Stimulated activated CD4-positive, alpha-beta T cell treated with anti-CD3 and anti-CD28 coated beads, Interleukin-4, amount 100 ng/mL, for 24 hours (primary cell): ENCODE results near the gene HLCS.

Experiments
- DNase-seq: peaks from one replicate; pipeline ENCODE4 v3.0.0-alpha.2; 2020

The HLCS gene

GRCh38 chr21:36914244-36915013 is 52.0 kb downstream of the HLCS start:
- no peak for DNase-seq

DNA sequence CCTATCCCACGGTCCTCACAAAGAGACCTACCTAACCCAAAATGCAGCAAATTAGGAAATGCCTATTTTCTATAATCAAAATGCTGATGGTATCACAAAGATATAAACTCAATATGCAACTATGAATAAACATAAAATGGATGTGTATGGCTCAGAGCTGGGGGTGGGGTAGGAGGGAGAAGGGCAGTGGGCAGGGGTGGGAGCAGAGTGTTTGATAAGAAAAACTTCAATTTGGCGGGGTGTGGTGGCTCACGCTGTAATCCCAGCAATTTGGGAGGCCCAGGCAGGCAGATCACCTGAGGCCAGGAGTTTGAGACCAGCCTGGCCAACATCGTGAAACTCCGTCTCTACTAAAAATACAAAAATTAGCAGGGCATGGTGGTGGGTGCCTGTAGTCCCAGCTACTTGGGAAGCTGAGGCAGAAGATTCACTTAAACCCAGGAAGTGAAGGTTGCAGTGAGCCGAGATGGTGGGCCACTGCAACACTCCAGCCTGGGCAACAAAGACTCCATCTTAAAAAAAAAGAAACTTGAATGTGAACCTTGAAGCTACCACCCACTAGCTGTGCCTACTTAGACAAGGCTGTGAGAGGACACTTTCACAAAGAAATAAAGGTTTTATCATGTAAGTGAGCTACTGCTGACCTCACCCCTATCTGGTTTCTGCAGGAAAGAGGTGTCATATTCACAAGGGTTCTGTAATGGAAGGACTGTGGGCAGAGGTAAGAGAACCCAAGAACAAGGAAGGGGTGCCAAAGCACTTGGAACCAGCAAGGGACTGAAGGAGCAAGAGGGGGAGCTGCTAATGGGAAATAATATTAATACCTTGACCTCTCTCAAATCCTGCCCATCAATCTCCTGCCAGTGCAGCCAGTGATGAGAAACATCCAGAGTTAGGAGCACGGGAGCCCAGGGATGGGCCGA is 53.0 kb downstream of the HLCS start:
- no peak for DNase-seq

- DNase-seq, result no peak
These were observed 55.7 kb downstream of the HLCS start for GRCh38 chr21:36910581-36911307.

DNA sequence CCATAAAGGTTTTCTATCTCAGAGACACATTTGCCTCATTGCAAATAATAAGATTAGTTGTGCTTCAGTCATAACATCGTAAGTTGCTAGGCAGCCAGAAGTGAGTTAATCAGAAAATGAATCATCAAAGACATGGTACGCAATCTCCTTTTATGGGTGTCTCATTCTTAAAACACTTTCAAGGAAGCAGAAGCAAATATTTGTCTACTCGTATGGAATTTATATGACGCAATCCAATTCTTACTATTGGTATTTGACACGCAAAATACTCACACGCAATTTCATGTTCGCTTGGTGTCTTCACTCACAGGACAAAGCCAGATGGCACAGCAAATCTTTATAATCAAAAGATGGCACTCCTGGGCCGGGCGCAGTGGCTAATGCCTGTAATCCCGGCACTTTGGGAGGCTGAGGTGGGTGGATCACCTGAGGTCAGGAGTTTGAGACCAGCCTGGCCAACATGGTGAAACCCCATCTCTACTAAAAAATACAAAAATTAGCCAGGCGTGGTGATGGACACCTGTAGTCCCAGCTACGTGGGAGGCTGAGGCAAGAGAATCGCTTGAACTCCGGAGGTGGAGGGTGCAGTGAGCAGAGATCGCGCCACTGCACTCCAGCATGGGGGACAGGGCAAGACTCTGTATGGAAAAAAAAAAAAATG is 56.4 kb downstream of the HLCS start:
- peak; percentile 35 for DNase-seq

DNA sequence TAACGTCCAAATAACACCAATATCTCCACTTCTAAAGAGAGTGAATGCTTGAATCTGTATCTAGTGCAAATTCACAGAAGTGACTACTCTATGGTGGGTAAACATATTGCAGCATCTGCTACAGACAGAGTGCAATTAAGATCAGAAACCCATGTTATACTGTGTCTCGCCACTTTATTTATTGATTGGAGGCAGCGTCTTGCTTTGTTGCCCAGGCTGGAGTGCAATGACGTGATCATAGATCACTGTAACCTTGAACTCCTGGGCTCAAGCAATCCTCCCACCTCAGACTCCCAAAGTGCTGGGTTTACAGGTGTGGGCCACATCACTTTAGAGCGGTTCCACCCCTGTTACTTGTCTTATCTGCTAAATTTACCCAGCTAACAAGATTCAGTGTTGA is 57.0 kb downstream of the HLCS start:
- DNase-seq, result no peak

- DNase-seq, result no peak
These were observed 58.1 kb downstream of the HLCS start for GRCh38 chr21:36908260-36908908.

DNA sequence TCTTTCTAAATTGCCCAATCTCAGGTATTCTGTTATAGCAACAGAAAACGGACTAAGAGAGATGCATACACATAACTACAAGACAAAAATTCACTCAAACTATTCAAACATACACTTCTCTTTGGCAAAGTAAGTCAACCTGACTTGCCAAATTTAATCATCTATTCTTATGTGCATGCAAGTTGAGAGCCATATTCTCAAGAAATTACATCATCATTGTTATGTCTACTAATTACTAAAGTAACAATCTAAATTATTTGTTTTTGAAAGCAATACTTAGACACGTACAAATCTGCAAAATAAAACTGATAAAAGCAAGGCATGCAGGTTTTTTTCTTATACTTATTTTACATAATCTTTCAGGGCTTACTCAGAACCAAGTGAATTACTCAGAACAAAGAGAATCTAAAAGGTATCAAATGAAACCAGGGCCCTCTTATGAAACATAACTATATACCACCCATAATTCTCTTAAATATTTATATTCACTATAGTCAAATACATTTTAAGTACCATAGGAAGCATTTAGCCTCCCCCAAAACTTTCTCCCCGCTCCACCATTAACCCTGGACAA is 62.3 kb downstream of the HLCS start:
- DNase-seq, result no peak

DNA sequence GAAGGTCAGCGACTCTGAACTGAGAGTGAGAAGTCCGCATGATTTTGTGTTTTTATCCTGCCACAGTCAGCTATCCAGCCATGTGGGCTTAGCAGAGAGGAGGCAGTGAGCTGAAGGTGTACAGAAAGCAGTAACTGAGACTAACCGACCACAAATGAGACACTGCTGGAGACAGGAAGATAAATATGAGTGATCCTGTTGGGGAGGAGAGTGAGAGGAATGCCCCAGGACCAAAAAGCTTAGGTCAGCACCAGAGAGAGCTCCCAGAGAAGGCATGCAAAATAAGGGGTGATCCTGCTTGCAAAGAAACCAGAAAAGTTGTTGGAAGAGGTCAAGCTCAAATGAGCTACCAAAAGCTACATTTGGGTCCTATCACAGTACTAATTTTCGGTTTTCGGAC is 63.7 kb downstream of the HLCS start:
- no peak for DNase-seq

GRCh38 chr21:36902331-36902730 is 64.1 kb downstream of the HLCS start:
- no peak for DNase-seq

- DNase-seq, result no peak
These were observed 64.9 kb downstream of the HLCS start for GRCh38 chr21:36901575-36901974.

GRCh38 chr21:36893581-36893980 is 72.9 kb downstream of the HLCS start:
- DNase-seq, result no peak

DNA sequence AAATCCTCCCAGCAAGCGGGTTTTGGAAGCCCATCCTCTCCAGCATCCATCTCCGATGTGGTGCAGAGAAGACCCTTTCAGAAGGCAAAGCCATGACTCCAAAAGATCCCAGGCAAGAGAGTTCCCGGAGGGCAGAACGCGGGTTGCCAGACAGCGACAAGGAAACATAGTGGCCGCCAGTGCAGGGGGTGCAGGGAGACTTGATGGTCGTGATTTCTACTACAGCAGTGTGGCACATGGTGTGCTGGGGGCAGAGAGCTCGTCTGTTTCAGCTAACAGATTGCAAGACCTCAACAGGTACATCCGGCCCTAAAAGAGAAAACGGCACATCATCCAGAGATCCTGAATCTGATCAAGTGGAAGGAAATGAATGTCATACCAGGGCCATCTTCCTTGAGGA is 74.3 kb downstream of the HLCS start:
- DNase-seq, result no peak

GRCh38 chr21:36891692-36892091 is 74.8 kb downstream of the HLCS start:
- DNase-seq, result no peak

DNA sequence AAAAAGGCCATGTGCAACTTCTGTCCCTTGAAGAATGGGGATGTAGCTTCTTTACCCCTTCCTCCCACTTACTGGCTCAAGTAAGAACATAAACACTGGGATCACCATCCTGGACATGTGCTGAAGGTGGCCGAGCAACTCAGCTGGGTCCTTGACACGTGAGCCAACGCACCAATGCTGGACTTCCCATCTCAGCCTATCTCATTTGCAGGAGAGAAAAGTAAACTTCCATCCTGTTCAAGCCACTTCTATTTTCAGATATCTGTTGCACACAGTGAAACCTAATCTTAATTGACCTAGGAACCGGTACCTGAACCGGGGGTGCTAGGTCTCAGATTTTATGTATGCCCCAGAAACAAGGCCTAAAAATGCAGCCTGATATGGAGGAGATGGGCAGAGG is 75.3 kb downstream of the HLCS start:
- no peak for DNase-seq

DNA sequence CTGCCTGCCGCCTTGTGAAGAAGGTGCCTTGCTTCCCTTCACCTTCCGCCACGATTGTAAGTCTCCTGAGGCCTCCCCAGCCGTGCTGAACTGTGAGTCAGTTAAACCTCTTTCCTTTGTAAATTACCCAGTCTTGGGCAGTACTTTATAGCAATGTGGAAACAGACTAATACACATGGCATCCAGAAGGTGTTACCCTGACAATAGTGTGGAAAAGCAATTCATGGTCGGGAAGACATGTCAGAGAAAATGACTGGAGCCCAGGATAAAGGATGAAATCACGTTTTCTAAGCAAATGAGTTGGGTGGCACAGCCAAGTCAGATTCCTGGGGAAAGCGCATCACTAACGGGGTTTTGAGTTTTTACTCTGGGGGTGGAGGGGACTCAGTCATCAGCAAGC is 76.4 kb downstream of the HLCS start:
- DNase-seq, result no peak

GRCh38 chr21:36889401-36889800 is 77.1 kb downstream of the HLCS start:
- DNase-seq, result no peak

DNA sequence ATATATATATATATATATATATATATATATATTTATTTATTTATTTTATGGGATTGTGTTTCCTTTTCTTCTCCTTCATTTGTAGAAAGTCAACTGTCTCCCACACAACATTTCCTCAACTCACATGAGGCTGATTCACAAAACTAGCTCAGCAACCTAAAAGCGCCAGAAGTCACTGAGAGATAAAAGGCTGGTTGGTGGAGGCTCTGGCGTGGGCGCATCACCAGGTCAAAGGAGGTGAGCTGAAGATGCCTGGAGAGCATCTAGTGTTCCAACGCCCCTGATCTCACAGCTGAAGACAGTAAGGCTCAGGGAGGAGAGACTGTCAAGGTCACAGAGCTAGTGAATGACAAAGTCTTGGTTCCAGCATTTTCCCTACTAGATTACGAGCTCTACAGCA is 78.0 kb downstream of the HLCS start:
- DNase-seq, result no peak

GRCh38 chr21:36887963-36888362 is 78.5 kb downstream of the HLCS start:
- DNase-seq, result no peak

- DNase-seq, result no peak
These were observed 82.7 kb downstream of the HLCS start for GRCh38 chr21:36883532-36884486.

DNA sequence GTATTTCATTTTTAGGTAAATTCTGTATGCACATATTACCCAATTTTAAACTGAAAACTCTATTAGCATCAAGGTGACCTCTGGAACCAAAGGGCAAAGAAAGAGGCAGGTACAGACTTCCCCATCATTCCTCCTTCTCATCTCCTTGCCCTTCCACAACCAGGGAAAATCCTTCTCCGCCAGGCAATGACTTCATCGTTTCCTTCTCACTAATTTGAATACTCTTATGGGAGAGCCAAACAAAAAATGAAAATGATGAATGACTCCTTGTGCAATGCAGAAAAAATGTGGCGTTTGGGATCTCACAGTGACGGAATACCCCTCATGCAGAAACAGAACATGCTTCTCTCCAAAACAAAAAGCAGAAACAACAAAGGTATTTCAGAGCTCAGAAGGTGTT is 83.7 kb downstream of the HLCS start:
- no peak for DNase-seq

- DNase-seq, result no peak
These were observed 85.2 kb downstream of the HLCS start for GRCh38 chr21:36881228-36881627.
